Left ventricle myocardium inferior (tissue), 1 donor: ENCODE measurements around the gene ZBTB1. TPM values are rescaled to one million over a fixed set of nuclear protein-coding genes. Genes with fewer than 3 reads are reported as not detected.
A peak's percentile ranks its signal among the peaks of the same experiment; 100 is the strongest.

Source experiments
- DNase-seq: peaks from one replicate; pipeline ENCODE4 v3.0.0-alpha.2; 2020
- H3K27ac ChIP-seq: fragments of 200-600 bp; replicated peaks from 2 replicates; pipeline ENCODE4 v1.8.0; 2021
- H3K27me3 ChIP-seq: fragments of 200-600 bp; 2 replicates; pipeline ENCODE4 v1.8.0; 2021; ENCODE audit warnings: low read depth
- H3K36me3 ChIP-seq: fragments of 200-600 bp; 2 replicates; pipeline ENCODE4 v1.8.0; 2021
- H3K4me1 ChIP-seq: fragments of 200-600 bp; 2 replicates; pipeline ENCODE4 v1.8.0; 2021
- H3K4me3 ChIP-seq: fragments of 200-600 bp; 2 replicates; pipeline ENCODE4 v1.8.0; 2021; ENCODE audit warnings: mild to moderate bottlenecking, moderate library complexity
- H3K9me3 ChIP-seq: fragments of 200-600 bp; replicated peaks from 2 replicates; pipeline ENCODE4 v1.8.0; 2021
- CTCF ChIP-seq: fragments of 200-600 bp; IDR thresholded peaks from 2 replicates; pipeline ENCODE4 v1.8.0; 2021; ENCODE audit warnings: antibody characterized with exemption, mild to moderate bottlenecking, borderline replicate concordance
- intact Hi-C: fragments of 100-400 bp; cut with micrococcal nuclease; formaldehyde crosslinking; loops from one replicate; pipeline ENCODE4 v1.11.0; 2022
- total RNA-seq: library from RNA; stranded (reverse); fragmentation: NEBNext Ultra II Directional; extraction: Animal tissue kit (Norgen Biotek cat#: 25700); gene quantifications from one replicate; pipeline ENCODE4 v1.2.1, GENCODE V29; 2021
- donor health status: DM: no; HTN: yes; CAD: no; lungs with severe emphysema.

The ZBTB1 gene
- total RNA-seq, 1 donor from 2014 or later, result 25.9 TPM

DNA sequence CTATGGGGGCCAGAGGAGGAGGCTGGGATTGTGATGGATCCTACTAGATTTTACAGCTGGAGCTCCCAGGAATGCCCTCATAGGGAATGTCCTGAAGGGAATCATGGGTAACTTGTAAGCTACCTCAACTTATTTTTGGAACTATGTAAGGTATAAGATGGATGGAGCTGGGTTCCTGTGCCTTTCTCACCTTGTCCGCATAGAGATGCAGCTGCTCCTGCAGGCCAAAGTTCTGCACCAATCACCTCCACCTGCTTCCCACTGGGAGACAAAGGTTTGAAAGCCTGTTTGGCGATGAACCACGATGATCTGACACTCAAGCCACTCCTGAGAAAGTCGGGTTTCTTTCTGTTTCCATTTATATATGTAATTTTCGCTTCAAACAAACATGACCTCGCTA lies 39.9 kb upstream of the ZBTB1 start:
- Histone ChIP-seq H3K9me3 (no peaks in the 10 kb centered on the region), H3K4me1 (peaks cover 17% of the 10 kb centered on the region), H3K27me3 (no peaks in the 10 kb centered on the region), H3K4me3 (peak overlapping the region; percentile 84), H3K36me3 (peaks cover 5% of the 10 kb centered on the region), H3K27ac (no peak overlapping the region)
- TF ChIP-seq CTCF, result no peak
- no peak for DNase-seq
- intact Hi-C loops, result no loop called here

GRCh38 chr14:64465191-64465822 lies 39.3 kb upstream of the ZBTB1 start, which contains the start of gene AKAP5:
AKAP5 (plus strand) TSS chr14:64465499; CDS start chr14:64468395, 2,896 bp downstream.
- no peaks in the 10 kb centered on the region for H3K27me3 ChIP-seq
- no peaks in the 10 kb centered on the region for H3K9me3 ChIP-seq
- peak within 1 kb of the TSS; percentile 40 for H3K27ac ChIP-seq
- H3K4me1 ChIP-seq, result peaks cover 17% of the 10 kb centered on the region
- no peak for TF ChIP-seq CTCF
- peak within 1 kb of the TSS; percentile 84 for H3K4me3 ChIP-seq
- intact Hi-C loops, result no loop called here
- peak; percentile 50 for DNase-seq
- no peaks in the 10 kb centered on the region for H3K36me3 ChIP-seq

- H3K4me3 ChIP-seq, result peak overlapping the region; percentile 84
- peaks cover 17% of the 10 kb centered on the region for H3K4me1 ChIP-seq
- TF ChIP-seq CTCF, result no peak
- no peaks in the 10 kb centered on the region for H3K27me3 ChIP-seq
- intact Hi-C loops, result no loop called here
- no peaks in the 10 kb centered on the region for H3K36me3 ChIP-seq
- no peak for DNase-seq
- H3K9me3 ChIP-seq, result no peaks in the 10 kb centered on the region
- H3K27ac ChIP-seq, result peak overlapping the region; percentile 40
Observed at GRCh38 chr14:64465831-64466554, 38.6 kb upstream of the ZBTB1 start.

GRCh38 chr14:64467101-64467500 lies 37.5 kb upstream of the ZBTB1 start:
- H3K27ac ChIP-seq, result no peak overlapping the region
- H3K36me3 ChIP-seq, result no peaks in the 10 kb centered on the region
- H3K27me3 ChIP-seq, result no peaks in the 10 kb centered on the region
- peaks cover 17% of the 10 kb centered on the region for H3K4me1 ChIP-seq
- no peak for TF ChIP-seq CTCF
- no peaks in the 10 kb centered on the region for H3K9me3 ChIP-seq
- no peak overlapping the region for H3K4me3 ChIP-seq
- DNase-seq, result no peak
- intact Hi-C loops, result no loop called here

- DNase-seq, result no peak
- Histone ChIP-seq H3K9me3 (no peaks in the 10 kb centered on the region), H3K27me3 (no peaks in the 10 kb centered on the region), H3K4me1 (peaks cover 17% of the 10 kb centered on the region), H3K27ac (no peak overlapping the region), H3K36me3 (no peaks in the 10 kb centered on the region), H3K4me3 (no peak overlapping the region)
- intact Hi-C loops, result no loop called here
- no peak for TF ChIP-seq CTCF
Observed at GRCh38 chr14:64467566-64467965, 37.0 kb upstream of the ZBTB1 start.
